GM21423 (cell line): ENCODE data around the gene ZNF668.

Experiments
- ATAC-seq: cut with Tn5 transposase; IDR thresholded peaks from one replicate; pipeline ENCODE4 v1.9.1; 2021; ENCODE audit warnings: mild to moderate bottlenecking, moderate library complexity; ENCODE audit not compliant: unreplicated experiment

ZNF668 gene

GRCh38 chr16:31081428-31082351 lies 7.7 kb upstream of the ZNF668 start:
- no peak for ATAC-seq

- ATAC-seq: no peak
Measured at GRCh38 chr16:31080756-31081419, 6.8 kb upstream of the ZNF668 start.

- no peak for ATAC-seq
Measured at GRCh38 chr16:31080035-31080629, 6.1 kb upstream of the ZNF668 start.

- ATAC-seq: no peak
Measured at GRCh38 chr16:31079342-31079944, 5.4 kb upstream of the ZNF668 start.

GRCh38 chr16:31078597-31079341 lies 4.7 kb upstream of the ZNF668 start:
- no peak for ATAC-seq

GRCh38 chr16:31077592-31078396 lies 3.8 kb upstream of the ZNF668 start:
- no peak for ATAC-seq

GRCh38 chr16:31077024-31077423 lies 3.0 kb upstream of the ZNF668 start:
- ATAC-seq: no peak

- no peak for ATAC-seq
Measured at GRCh38 chr16:31076319-31076718, 2.3 kb upstream of the ZNF668 start.

GRCh38 chr16:31074814-31075183 lies 759 bp upstream of the ZNF668 start:
- no peak for ATAC-seq

GRCh38 chr16:31073142-31073969 lies 684 bp downstream of the ZNF668 start:
- peak; percentile 45 for ATAC-seq

GRCh38 chr16:31072540-31073141 lies 1.4 kb downstream of the ZNF668 start:
- ATAC-seq: no peak

- ATAC-seq: no peak
Measured at GRCh38 chr16:31071861-31072260, 2.2 kb downstream of the ZNF668 start.

GRCh38 chr16:31067342-31067741 lies 6.7 kb downstream of the ZNF668 start:
- ATAC-seq: no peak

GRCh38 chr16:31064882-31065461 lies 9.1 kb downstream of the ZNF668 start:
- ATAC-seq: no peak

- no peak for ATAC-seq
Measured at GRCh38 chr16:31063843-31064611, 10.0 kb downstream of the ZNF668 start.

- no peak for ATAC-seq
Measured at GRCh38 chr16:31063495-31063842, 10.6 kb downstream of the ZNF668 start.

GRCh38 chr16:31061813-31062440 lies 12.1 kb downstream of the ZNF668 start:
- no peak for ATAC-seq
